CD4-positive, alpha-beta T cell treated with Interferon gamma for 1 hour (primary cell): ENCODE results near the gene SERPIND1.

ENCODE experiments used
- DNase-seq: peaks from one replicate; pipeline ENCODE4 v3.0.0-alpha.2; 2020

The SERPIND1 gene

GRCh38 chr22:20793748-20794649 lies 20.1 kb downstream of the SERPIND1 start:
- DNase-seq = no peak

GRCh38 chr22:20794650-20795413 lies 20.9 kb downstream of the SERPIND1 start:
- DNase-seq = no peak

GRCh38 chr22:20796731-20797130 lies 22.8 kb downstream of the SERPIND1 start:
- DNase-seq = no peak

GRCh38 chr22:20798218-20798617 lies 24.3 kb downstream of the SERPIND1 start:
- DNase-seq = no peak

- no peak for DNase-seq
These were observed 25.1 kb downstream of the SERPIND1 start for GRCh38 chr22:20798974-20799373.

GRCh38 chr22:20799449-20799848 lies 25.5 kb downstream of the SERPIND1 start:
- DNase-seq = no peak

GRCh38 chr22:20802452-20802851 lies 28.5 kb downstream of the SERPIND1 start:
- DNase-seq = no peak

GRCh38 chr22:20802922-20803553 lies 29.1 kb downstream of the SERPIND1 start:
- no peak for DNase-seq

GRCh38 chr22:20803696-20804324 lies 29.9 kb downstream of the SERPIND1 start:
- peak; percentile 7 for DNase-seq

GRCh38 chr22:20804650-20805049 lies 30.7 kb downstream of the SERPIND1 start:
- no peak for DNase-seq

GRCh38 chr22:20805972-20806471 lies 32.1 kb downstream of the SERPIND1 start:
- DNase-seq = no peak

- no peak for DNase-seq
These were observed 33.4 kb downstream of the SERPIND1 start for GRCh38 chr22:20807315-20807752.

GRCh38 chr22:20808844-20809243 lies 34.9 kb downstream of the SERPIND1 start:
- DNase-seq = no peak

GRCh38 chr22:20809538-20810185 lies 35.7 kb downstream of the SERPIND1 start:
- no peak for DNase-seq

- DNase-seq = peak; percentile 37
These were observed 36.7 kb downstream of the SERPIND1 start for GRCh38 chr22:20810645-20811044.

- no peak for DNase-seq
These were observed 37.3 kb downstream of the SERPIND1 start for GRCh38 chr22:20811171-20811570.

GRCh38 chr22:20811971-20812660 lies 38.2 kb downstream of the SERPIND1 start:
- DNase-seq = no peak

GRCh38 chr22:20813056-20813455 lies 39.1 kb downstream of the SERPIND1 start:
- DNase-seq = no peak

GRCh38 chr22:20814221-20814808 lies 40.4 kb downstream of the SERPIND1 start:
- no peak for DNase-seq

GRCh38 chr22:20815477-20816050 lies 41.7 kb downstream of the SERPIND1 start:
- no peak for DNase-seq

- no peak for DNase-seq
These were observed 42.6 kb downstream of the SERPIND1 start for GRCh38 chr22:20816559-20816958.
